ENCODE results near the gene ZMYND8.

DNA sequence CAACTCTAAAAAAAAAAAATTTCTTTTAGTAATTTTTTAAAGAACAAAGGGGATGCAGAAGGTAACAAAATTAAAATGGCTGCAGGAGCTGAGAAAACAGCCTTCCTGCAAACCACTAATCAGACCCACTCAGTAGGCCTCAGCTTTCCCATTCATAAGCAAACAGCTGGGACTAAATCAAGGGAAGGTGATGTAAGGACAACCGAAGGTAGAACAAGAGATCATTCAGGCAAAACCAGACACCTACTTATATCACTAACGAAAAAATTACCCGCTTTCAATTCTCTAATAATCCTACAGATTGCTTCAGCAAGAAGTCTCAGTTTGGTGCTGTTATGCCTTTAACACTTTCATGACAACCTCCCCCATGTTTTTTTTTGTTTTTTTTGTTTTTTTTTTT lies 124.0 kb downstream of the ZMYND8 start:
- no peak for TF ChIP-seq EZH2 (IDR thresholded peaks at IDR 0.05)
- no peak for TF ChIP-seq FOSL1 (IDR thresholded peaks at IDR 0.05; ENCODE audit: low read depth)
- TF ChIP-seq ZNF274 (IDR thresholded peaks at IDR 0.05; ENCODE audit: low read depth, low read length), result no peak
- TF ChIP-seq POLR2A (IDR thresholded peaks at IDR 0.05; ENCODE audit: borderline replicate concordance, extremely low read depth, insufficient read depth, insufficient read length), result no peak
- TF ChIP-seq, protein P1, sequence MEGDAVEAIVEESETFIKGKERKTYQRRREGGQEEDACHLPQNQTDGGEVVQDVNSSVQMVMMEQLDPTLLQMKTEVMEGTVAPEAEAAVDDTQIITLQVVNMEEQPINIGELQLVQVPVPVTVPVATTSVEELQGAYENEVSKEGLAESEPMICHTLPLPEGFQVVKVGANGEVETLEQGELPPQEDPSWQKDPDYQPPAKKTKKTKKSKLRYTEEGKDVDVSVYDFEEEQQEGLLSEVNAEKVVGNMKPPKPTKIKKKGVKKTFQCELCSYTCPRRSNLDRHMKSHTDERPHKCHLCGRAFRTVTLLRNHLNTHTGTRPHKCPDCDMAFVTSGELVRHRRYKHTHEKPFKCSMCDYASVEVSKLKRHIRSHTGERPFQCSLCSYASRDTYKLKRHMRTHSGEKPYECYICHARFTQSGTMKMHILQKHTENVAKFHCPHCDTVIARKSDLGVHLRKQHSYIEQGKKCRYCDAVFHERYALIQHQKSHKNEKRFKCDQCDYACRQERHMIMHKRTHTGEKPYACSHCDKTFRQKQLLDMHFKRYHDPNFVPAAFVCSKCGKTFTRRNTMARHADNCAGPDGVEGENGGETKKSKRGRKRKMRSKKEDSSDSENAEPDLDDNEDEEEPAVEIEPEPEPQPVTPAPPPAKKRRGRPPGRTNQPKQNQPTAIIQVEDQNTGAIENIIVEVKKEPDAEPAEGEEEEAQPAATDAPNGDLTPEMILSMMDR (IDR thresholded peaks at IDR 0.05 in 2 of 3, conservative IDR thresholded peaks at IDR 0.05 in 1 of 3; ENCODE audit: borderline replicate concordance in 1 of 3, insufficient read depth in 1 of 3, low read depth in 2 of 3, low read length in 2 of 3), result no peak
- TF ChIP-seq, protein P2, sequence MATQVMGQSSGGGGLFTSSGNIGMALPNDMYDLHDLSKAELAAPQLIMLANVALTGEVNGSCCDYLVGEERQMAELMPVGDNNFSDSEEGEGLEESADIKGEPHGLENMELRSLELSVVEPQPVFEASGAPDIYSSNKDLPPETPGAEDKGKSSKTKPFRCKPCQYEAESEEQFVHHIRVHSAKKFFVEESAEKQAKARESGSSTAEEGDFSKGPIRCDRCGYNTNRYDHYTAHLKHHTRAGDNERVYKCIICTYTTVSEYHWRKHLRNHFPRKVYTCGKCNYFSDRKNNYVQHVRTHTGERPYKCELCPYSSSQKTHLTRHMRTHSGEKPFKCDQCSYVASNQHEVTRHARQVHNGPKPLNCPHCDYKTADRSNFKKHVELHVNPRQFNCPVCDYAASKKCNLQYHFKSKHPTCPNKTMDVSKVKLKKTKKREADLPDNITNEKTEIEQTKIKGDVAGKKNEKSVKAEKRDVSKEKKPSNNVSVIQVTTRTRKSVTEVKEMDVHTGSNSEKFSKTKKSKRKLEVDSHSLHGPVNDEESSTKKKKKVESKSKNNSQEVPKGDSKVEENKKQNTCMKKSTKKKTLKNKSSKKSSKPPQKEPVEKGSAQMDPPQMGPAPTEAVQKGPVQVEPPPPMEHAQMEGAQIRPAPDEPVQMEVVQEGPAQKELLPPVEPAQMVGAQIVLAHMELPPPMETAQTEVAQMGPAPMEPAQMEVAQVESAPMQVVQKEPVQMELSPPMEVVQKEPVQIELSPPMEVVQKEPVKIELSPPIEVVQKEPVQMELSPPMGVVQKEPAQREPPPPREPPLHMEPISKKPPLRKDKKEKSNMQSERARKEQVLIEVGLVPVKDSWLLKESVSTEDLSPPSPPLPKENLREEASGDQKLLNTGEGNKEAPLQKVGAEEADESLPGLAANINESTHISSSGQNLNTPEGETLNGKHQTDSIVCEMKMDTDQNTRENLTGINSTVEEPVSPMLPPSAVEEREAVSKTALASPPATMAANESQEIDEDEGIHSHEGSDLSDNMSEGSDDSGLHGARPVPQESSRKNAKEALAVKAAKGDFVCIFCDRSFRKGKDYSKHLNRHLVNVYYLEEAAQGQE (IDR thresholded peaks at IDR 0.05; ENCODE audit: low read depth), result no peak
- no peak for TF ChIP-seq EZH2phosphoT487 (IDR thresholded peaks at IDR 0.05; ENCODE audit: borderline replicate concordance)
- TF ChIP-seq POLR2AphosphoS5 (IDR thresholded peaks at IDR 0.05; ENCODE audit: low read depth, low read length), result no peak
- TF ChIP-seq JUND (IDR thresholded peaks at IDR 0.05), result no peak
- TF ChIP-seq RAD21 (IDR thresholded peaks at IDR 0.05; ENCODE audit: low read depth), result no peak
- TF ChIP-seq, protein P3, sequence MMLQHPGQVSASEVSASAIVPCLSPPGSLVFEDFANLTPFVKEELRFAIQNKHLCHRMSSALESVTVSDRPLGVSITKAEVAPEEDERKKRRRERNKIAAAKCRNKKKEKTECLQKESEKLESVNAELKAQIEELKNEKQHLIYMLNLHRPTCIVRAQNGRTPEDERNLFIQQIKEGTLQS (IDR thresholded peaks at IDR 0.05), result no peak
- TF ChIP-seq SIN3A (IDR thresholded peaks at IDR 0.05; ENCODE audit: low read depth), result no peak
- no peak for TF ChIP-seq SRF (IDR thresholded peaks at IDR 0.05; ENCODE audit: low read depth)

Data from HCT116 (cell line).